Neural cell (in vitro differentiated cells): ENCODE results near the gene TACO1.

Source experiments
- CTCF ChIP-seq: fragments of 450-650 bp; IDR thresholded peaks from 2 replicates; pipeline ENCODE4 v1.5.1; 2014; ENCODE audit warnings: antibody characterized with exemption, mild to moderate bottlenecking, moderate library complexity; ENCODE audit not compliant: poor library complexity, severe bottlenecking
- EP300 ChIP-seq: fragments of 450-650 bp; conservative IDR thresholded peaks from 2 replicates; pipeline ENCODE4 v1.6.1; 2014; ENCODE audit warnings: antibody characterized with exemption, mild to moderate bottlenecking, moderate library complexity; ENCODE audit not compliant: poor library complexity, severe bottlenecking
- EZH2 ChIP-seq: fragments of 200-600, 300-800 bp; shearing (Covaris generic), sonication (generic); IDR thresholded peaks from 2 replicates; pipeline ENCODE4 v1.6.1; 2014; ENCODE audit warnings: antibody characterized with exemption, low read length, borderline replicate concordance, mild to moderate bottlenecking; ENCODE audit not compliant: insufficient read depth, poor library complexity, severe bottlenecking
- MXI1 ChIP-seq: fragments of 450-650 bp; conservative IDR thresholded peaks from 2 replicates; pipeline ENCODE4 v1.6.1; 2014; ENCODE audit warnings: antibody characterized with exemption, mild to moderate bottlenecking; ENCODE audit not compliant: poor library complexity, severe bottlenecking
- POLR2AphosphoS5 ChIP-seq: IDR thresholded peaks from 2 replicates; pipeline ENCODE4 v1.6.1; 2012
- RAD21 ChIP-seq: fragments of 450-650 bp; conservative IDR thresholded peaks from 2 replicates; pipeline ENCODE4 v1.6.1; 2014; ENCODE audit warnings: antibody characterized with exemption, mild to moderate bottlenecking, moderate library complexity
- TAF1 ChIP-seq: IDR thresholded peaks from 2 replicates; pipeline ENCODE4 v1.6.1; 2012; ENCODE audit warnings: low read depth
- TF ChIP-seq, protein P1 (sequence below): IDR thresholded peaks from 2 replicates; pipeline ENCODE4 v1.6.1; 2012; ENCODE audit warnings: borderline replicate concordance

DNA sequence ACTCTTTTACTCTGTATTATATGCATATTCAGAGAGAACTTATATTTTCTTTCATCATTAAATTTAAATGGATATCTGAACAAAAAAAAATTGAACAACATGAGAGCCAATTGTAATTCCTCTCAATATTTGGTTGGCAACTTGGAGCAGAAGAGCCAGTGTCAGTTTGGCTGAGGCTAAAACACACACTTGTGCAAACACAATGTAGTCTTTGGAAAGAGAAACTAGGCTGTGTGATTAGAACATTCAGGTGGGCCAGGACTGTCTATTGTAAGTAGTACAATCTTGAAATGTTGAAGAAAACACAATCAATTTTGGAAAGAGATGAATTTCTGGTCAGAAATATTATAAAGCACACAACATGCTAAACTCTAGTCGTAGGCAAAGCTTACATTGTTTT is 33.5 kb upstream of the TACO1 start:
- TF ChIP-seq MXI1 = no peak
- no peak for TF ChIP-seq EZH2
- no peak for TF ChIP-seq CTCF
- no peak for TF ChIP-seq POLR2AphosphoS5
- no peak for TF ChIP-seq EP300
- TF ChIP-seq TAF1 = no peak
- TF ChIP-seq, protein P1, sequence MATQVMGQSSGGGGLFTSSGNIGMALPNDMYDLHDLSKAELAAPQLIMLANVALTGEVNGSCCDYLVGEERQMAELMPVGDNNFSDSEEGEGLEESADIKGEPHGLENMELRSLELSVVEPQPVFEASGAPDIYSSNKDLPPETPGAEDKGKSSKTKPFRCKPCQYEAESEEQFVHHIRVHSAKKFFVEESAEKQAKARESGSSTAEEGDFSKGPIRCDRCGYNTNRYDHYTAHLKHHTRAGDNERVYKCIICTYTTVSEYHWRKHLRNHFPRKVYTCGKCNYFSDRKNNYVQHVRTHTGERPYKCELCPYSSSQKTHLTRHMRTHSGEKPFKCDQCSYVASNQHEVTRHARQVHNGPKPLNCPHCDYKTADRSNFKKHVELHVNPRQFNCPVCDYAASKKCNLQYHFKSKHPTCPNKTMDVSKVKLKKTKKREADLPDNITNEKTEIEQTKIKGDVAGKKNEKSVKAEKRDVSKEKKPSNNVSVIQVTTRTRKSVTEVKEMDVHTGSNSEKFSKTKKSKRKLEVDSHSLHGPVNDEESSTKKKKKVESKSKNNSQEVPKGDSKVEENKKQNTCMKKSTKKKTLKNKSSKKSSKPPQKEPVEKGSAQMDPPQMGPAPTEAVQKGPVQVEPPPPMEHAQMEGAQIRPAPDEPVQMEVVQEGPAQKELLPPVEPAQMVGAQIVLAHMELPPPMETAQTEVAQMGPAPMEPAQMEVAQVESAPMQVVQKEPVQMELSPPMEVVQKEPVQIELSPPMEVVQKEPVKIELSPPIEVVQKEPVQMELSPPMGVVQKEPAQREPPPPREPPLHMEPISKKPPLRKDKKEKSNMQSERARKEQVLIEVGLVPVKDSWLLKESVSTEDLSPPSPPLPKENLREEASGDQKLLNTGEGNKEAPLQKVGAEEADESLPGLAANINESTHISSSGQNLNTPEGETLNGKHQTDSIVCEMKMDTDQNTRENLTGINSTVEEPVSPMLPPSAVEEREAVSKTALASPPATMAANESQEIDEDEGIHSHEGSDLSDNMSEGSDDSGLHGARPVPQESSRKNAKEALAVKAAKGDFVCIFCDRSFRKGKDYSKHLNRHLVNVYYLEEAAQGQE = no peak
- TF ChIP-seq RAD21 = no peak
